HG02571 (cell line): ENCODE measurements around the gene CIT.

Experiments used
- ATAC-seq: cut with Tn5 transposase; IDR thresholded peaks from one replicate; pipeline ENCODE4 v1.9.1; 2021; ENCODE audit warnings: mild to moderate bottlenecking, moderate library complexity; ENCODE audit not compliant: unreplicated experiment

The CIT gene

DNA sequence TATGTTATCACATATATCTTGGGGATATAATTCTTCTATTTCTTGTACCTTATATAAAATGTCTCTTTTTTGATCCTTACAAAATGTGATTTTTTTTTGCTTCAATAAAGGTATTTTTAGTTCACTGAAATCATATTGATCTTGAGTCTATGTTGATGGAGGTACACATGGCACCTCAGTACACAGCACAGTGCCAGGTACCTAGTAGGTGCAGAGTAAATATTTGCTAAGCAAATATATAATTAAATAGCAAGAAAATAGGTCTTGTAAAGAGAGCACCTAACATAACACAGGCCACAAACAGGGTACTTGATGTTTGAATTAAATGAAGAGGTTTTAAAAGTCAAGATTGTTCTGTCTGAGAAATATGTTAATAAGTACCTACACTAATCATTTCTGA lies 69.7 kb downstream of the CIT start:
- ATAC-seq, result no peak

DNA sequence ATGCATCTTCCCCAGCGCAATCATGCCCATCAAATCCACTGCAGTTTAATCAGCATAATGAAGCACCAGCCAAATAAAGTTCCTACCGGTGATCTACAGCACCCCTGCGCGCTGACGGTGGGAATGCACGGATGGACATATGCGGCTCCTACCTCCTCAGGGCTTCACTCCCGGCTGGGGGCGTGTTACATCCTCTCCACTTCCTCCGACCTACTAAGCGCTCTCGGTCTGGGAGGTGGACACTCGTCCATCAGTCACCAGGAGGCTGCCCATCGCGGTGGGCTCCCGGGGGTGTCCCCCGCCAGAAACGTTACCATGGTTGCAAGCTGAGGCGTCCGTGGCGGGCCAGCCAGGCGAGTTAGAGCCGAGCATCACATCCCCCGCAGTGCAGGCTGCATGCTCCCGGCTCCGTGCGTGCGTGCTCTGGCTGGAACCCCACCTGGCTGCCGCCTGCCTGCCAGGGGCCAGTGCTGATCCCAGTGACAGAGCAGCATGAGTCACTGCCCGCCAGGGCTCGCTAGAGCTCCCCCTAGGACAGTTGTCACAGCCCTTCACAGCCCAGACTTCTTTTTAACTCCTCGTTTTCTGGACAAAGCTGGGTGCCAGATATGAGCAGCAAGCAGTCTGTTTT lies 73.0 kb downstream of the CIT start:
- ATAC-seq, result no peak

DNA sequence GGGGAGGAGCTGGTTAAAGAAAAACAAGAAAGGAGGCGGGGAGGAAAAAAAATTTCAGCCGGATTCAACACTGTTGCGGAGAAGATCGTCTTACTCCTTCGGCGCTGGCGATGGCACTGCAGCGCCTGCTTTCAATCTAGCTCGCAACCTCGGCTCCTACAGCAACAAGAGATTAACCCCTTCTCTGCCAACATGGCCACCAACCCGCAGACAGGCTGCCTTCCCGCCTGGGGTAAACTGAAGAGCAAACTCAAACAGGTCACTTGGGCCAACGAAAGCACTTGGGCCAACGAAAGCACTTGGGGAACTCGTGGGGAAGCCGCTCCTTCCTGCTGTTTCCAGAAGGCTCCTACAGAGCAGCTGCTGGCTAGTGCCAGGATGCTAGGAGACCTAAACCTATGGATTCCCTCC lies 73.7 kb downstream of the CIT start:
- ATAC-seq, result no peak

DNA sequence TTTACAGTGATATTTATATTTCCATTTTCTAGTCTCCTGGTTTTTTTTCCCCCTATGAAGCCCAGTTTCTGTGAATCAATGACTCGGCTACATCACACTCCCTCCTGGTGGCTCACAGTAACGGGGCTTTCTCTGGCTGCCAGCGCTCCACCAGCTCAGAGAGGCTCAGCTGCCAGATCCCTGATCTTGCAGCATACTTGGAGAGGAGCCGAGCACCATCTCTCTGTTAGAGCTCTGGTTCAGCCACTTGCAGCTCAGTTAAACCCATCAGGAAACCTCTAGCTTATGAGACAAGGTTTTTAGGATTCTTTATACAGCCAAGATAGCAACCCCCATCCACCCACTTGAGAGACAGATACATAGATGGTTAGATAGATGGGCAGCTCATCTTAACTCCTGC lies 74.6 kb downstream of the CIT start:
- ATAC-seq, result no peak

DNA sequence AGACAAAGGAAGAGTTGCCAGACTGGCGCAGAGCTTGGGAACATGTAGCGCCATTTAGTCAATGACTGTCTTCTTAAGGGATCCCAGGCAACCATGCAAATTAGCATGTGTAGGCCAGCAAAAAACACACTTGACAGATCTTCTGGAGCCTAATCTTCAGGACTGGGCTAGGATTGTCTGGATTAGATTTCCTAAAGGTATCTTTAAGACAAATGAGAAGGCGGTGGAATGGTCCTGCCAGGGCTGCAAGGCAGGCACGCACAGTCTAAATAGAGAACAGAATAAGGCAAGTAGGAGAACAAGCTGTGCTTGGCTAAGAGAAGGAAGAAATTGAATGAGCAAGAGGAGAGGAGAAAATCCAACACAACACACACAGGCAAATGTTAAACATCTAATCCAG lies 80.0 kb downstream of the CIT start:
- no peak for ATAC-seq

DNA sequence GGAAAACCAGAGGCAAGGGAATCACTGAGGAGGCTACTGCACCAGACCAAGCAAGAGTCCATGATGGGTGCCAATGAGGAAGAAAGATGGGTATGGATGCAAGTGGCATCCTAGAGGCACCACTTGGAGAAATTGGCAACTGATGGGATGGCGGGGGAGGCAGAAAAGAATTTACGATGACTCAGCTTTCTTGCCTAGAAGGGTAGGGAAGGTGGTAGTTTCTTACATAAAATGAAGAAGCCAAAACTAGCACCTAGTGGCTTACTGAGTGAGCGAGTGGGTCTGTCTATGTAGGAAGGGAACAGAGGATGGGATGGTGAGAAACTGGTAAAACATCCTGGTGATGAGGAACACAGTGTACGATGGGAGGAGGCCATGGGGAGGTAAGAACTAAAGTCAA lies 80.8 kb downstream of the CIT start:
- ATAC-seq, result no peak

DNA sequence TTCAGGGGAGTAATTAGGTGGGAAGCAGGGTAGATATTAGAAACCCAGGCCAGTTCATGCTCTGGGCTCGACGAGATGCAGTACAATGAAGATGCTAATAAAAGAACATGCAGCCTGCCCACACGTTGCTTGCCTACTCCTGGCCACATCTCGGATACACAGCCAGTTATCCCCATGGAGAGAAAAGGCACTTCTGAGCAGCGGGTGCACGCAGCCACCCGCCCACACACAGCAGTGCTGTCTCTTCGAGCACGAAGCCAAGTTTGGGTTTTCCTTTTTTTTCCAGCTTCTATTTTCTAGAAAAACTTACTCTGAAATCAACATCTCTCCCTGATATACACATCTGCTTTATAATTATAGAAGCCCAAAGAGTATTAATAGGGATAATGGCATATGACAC lies 85.7 kb downstream of the CIT start:
- no peak for ATAC-seq

DNA sequence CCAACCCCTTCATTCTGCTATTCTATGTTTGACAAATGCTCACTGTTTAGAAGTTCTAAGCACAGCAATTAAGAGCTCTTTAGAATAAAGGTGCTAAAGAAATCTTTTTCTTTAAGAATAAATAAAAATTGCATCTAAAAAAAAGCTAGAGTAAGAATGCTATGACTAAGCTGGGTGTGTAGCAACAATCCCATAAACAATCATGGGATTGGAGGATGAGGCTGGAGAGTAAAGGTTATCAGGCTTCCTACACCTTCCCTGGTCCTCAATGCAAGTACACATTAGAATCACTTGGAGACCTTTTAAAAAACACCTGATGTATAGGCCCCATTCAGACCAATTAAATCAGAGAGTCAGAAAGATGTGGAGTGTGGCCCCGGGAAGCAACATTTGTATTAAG lies 88.3 kb downstream of the CIT start:
- ATAC-seq, result no peak

DNA sequence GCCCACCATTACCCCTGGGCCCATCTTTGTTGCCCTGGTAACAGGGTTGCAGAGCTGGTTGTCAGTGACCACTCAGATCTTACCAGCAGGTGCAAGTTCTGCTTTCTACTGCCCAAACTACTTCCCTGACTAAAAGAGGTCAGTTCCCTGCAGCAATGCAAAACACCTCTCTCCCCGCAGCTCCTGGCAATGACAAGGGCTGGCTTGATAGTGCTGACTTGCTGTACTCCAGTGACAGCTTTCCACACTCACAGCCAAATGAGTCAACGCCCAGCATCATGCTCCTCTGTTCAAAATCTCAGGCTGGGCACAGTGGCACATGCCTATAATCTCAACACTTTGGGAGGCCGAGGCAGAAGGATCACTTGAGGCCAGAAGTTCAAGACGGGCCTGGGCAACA lies 90.6 kb downstream of the CIT start:
- ATAC-seq, result no peak

DNA sequence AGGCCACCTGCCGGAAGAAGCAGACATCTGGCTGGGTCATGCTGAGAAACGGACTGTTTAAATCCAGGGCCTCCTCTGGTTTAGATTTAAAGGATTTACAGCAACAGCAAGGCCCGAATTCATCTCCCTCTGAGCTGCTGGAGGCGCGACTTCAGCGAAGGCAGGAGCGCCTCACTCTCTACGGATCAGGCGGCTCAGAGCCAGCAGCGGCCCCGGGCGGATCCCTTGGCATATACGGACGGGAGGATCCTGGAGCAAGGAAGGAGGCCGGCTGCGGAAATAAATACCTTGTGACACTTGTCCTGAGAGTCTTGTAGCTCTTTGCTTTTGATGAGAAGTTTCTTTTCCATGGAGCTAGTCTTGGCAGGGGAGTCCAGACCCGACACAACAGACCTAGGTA lies 92.4 kb downstream of the CIT start:
- no peak for ATAC-seq

DNA sequence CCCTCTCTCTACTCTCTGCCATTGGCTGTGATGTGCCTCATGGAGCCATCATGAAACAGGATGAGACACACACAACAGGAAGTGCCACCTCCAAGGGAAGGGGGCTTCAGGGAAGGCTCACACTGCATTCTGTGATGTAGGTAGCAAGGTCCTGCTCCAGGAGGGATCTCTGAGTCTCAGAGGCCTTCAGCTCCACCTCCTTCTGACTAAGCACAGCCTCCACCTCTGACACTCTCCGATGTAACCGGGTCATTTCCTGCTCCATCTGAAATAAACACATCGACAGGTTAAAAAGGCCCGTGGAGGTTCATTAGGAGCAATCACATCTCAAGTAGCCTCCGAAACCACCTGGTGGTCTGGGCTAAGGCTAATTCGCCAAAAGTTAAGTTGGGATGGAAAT lies 93.3 kb downstream of the CIT start:
- no peak for ATAC-seq

DNA sequence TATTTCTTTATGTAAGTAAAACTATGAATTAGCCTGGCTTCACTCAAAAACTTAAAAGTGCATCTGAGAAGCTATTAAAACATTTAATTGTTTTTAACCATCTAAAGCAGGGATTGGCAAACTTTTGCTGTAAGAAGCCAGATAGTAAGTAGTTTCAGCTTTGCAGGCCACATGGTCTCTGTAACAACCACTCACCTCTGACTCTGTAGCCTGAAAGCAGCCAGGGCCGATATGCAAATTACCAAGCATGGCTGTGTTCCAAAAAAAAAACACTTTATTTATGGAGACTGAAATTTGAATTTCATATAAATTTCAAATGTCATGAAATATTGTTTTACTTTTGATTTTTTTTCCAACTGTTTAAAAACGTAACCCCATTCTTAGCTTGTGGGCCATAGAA lies 95.3 kb downstream of the CIT start:
- ATAC-seq, result no peak

DNA sequence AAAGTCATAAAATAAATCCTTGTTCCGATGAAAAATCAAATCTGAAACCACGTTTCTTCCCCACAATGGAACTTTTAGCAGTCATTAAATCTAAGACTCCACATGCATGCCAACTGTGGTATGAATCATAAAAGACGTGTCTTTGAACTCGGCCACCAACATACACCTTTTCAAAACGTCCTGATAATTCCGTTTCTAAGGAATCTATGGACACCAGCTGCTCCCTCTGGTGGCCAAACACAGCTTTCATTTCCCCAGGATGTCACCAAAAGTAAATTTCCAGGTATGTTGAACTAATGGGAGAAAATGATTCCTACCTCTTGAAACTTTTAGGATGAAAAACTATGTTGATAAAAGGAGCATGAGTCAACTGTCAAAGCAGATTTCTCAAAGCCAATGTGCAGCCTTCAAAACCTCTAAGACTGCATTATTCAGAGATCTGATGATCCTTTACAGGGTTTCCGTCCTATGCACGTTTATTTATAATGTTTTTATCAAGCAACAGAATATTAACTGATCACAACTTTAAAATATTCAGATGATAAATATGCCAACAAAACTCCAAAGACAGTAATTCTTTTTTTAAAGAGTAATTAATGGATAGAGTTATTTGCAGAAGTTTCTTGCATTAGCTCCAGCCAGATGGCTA lies 96.2 kb downstream of the CIT start:
- ATAC-seq, result no peak

DNA sequence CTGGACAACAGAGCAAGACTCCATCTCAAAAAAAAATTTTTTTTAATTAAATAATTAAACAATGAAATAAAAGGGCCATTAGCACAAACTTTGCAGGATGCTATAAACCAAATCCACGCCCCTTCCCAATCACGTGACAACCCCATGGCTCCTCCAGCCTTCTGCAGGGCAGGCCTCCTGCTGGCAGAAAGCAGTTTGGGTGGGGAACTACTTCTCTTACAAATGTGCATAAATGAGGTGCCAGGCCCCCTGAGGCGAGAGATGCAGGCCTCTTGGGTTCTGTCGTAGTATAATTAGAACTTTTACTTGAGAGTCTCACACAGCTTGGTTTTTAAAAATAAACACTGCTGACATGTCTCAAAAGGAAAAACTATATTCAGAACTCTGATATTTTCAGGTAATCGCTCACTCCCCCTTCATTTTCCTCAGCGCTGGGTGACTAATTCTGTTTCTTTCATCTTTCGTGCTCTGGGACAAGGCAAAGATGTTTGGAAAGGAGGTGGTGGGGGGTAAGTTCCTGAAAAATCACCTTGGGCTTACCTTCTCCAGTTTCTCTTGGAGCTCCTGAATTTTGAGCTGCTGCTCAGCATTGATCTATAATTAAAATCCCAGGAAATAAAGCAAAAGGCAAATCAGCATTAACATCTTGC lies 101.7 kb downstream of the CIT start:
- no peak for ATAC-seq

DNA sequence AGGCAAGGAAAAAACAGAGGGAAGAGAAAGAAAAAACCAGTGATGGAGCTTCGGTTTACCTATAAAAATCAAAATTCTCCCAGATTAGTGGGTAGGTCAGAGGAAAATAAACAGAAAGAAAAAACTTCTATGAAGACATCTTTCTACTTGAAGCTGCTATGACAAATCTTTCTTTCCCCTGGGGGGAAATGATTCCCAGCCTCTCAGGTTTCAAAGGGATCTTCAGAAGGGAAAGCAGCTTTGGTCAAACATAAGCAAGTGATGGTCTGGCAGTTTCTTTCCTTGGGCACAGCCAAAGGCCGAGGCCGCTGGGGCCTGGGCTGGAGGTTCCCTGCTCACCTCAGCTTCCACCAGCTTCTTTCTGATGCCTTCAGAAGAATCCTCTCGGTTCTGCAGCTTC lies 104.7 kb downstream of the CIT start:
- no peak for ATAC-seq

DNA sequence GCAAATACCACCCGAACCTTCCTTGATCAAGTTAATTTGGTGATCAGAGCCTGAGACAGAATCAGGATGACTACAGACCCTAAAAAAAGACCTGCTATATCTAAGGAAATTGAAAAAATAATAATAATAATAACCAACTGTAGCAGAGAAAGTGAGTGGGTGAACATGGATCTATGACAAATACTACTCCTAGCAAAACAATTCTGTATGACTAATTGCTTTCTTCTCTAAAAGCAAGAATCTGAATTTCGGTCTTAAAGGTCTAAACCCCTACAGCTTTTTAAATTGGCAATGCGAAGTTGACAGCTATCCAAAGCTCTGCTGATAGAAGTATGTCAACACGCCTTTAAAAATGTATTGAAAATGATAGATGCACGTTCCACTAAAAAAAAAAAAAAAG lies 107.0 kb downstream of the CIT start:
- ATAC-seq, result no peak

DNA sequence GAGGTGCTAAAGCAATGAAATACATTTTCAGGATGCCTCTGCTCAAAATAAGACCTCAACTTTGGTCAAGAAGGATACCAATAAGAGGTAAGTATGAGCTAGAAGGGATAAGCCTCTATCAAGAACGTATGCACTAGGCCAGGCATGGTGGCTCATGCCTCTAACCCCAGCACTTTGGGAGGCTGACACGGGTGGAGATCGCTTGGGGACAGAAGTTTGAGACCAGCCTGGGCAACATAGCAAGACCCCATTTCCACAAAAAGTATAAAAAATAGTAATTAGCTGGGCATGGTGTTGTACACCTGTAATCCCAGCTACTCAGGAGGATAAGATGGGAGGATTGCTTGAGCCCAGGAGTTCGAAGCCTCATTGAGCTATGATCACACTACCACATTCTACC lies 114.5 kb downstream of the CIT start:
- no peak for ATAC-seq

DNA sequence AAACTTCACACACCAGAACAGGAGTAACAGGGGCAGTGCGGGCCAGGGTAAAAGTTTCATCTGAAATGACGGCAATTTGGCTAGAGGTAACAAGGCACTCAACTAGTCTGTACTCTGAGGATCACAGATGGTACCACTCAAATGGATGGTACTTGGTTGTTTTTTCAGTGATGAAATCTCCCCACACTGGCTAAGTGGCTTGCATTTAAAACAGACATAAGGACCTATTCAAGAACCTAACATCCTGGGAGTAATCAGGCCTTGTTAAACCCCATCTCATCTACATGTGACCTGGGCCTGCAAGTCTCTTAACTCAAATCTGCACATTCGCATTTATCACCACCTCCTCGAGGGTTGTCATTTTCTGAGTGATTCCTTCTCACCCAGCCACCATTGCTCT lies 118.4 kb downstream of the CIT start:
- no peak for ATAC-seq

DNA sequence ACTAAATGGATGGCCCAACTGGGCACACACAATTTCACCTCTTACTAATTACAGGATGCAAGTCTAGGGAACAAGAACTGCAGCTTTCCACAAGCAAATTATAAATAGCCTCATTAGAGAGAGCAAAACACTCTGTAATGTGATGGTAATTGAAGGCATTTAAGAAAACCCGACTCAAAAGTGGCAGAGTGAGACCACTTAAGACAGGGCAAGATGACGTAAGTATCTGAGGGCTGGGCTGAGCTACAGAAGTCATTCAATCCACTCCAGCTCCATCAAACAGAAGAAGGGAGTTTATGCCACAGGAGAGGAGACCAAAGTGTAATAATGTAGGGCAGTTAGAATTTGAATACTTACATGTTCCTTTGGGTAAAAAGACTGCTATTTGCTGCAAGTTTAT lies 118.9 kb downstream of the CIT start:
- no peak for ATAC-seq

DNA sequence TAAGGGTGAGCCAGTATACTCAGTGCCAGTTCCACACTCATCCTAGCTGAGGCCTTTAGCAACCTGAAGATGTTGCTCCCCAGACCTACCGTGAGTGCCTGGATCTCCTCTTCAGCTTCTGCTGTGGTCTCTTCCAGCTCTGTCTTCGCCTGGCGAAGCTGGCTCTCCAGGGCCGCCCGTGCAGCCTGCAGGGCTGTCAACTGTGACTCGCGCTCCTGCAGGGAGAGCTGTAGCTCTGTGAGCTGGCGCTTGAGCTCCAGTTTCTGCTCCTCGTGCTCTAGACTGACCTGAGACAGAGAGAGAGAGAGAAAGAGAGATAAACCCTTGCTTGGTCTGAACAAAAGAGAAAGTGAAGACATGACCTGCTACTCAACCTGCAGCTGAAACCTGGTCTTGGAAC lies 125.2 kb downstream of the CIT start:
- no peak for ATAC-seq

DNA sequence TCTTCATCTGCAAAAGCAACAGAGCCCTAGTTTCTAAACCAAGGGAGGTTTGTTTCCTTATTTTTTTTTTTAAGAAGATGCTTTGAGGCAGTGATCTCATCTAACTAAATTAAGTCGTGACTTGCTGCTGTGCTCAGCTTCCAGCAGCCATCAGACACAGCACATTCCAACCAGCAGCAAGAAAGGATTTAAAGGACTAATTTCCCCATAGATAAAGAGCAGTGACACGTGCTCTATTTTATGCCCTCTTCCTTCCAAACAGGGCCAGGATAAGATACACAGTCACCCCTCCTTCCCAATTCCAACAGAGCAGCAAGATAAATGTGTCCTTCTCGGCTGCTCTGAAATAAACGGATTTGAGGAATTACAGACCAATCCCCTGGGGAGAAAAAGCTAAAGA lies 127.5 kb downstream of the CIT start:
- no peak for ATAC-seq

DNA sequence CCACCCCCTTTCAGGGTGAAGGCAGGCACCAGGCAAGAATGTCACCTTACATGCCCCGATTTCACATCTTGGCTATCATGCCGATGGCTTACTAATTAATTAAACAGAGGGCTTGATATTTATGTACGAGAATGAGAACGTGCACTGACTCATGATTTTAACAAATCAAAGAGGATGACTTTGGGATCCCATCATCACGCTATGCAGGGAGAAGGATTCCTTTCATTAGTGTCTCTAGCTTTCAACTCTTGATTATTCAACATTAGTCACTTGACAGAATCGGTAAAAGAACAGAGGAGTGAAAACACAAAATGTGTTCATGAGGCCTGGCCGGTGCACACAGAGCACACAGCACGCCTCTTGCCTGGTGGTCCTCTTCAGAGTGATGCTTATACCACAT lies 128.6 kb downstream of the CIT start:
- ATAC-seq, result no peak

DNA sequence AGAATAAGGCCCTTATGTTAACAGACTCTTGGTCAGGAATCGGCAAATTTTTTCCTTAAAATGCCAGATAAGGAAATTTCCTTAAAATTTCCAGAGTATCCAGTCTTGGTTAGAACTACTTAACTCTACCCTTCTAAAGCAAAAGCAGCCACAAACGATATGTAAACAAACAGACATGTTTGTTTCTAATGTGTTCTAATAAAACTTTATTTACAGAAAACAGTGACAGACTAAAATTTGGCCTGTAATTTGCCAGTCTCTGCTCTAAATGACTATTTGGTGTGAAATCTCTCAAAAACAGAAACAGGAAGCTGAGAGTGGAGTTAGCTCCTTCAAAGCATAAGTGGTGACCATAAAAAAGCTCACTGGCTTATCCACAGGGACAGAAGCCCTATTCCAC lies 131.0 kb downstream of the CIT start:
- ATAC-seq, result no peak
